Stomach (tissue), 4 donors: ENCODE data around the gene RNF112.

ENCODE experiments used
- EP300 ChIP-seq: sonication (generic); formaldehyde crosslinking; IDR thresholded peaks from one replicate; pipeline ENCODE4 v1.6.1; 2017; ENCODE audit warnings: antibody characterized with exemption
- TF ChIP-seq, protein P1 (sequence below), 7 experiments: fragments of 450-650 bp in 4 of 7; fragments of 200-600 bp in 3 of 7; sonication (generic) in 3 of 7; IDR thresholded peaks; one replicate each; pipeline ENCODE4 v1.5.1; 2016 to 2019; ENCODE audit warnings: antibody characterized with exemption in 7 of 7, control low read depth in 2 of 7, mild to moderate bottlenecking in 1 of 7

- TF ChIP-seq, protein P1, sequence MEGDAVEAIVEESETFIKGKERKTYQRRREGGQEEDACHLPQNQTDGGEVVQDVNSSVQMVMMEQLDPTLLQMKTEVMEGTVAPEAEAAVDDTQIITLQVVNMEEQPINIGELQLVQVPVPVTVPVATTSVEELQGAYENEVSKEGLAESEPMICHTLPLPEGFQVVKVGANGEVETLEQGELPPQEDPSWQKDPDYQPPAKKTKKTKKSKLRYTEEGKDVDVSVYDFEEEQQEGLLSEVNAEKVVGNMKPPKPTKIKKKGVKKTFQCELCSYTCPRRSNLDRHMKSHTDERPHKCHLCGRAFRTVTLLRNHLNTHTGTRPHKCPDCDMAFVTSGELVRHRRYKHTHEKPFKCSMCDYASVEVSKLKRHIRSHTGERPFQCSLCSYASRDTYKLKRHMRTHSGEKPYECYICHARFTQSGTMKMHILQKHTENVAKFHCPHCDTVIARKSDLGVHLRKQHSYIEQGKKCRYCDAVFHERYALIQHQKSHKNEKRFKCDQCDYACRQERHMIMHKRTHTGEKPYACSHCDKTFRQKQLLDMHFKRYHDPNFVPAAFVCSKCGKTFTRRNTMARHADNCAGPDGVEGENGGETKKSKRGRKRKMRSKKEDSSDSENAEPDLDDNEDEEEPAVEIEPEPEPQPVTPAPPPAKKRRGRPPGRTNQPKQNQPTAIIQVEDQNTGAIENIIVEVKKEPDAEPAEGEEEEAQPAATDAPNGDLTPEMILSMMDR (IDR thresholded peaks at IDR 0.05) = no peak
- TF ChIP-seq EP300 = no peak
Measured at GRCh38 chr17:19371259-19372010, 39.6 kb upstream of the RNF112 start.
